Esophagus squamous epithelium (tissue), 5 donors: Measurements from ENCODE around the gene HEY2. TPM values are rescaled to one million over a fixed set of nuclear protein-coding genes. Genes with fewer than 3 reads are reported as not detected.

Experiments
- DNase-seq: peaks from one replicate; lab custom pipeline; 2025; lab: John Stamatoyannopoulos, UW
- H3K27ac ChIP-seq, 4 donors: fragments of 200-600 bp; sonication (generic); one replicate each; pipeline ENCODE4 v1.5.1; 2016 to 2019; ENCODE audit warnings: mild to moderate bottlenecking in 1 of 4
- H3K27me3 ChIP-seq, 4 donors: fragments of 200-600 bp; sonication (generic); 1 replicate in 3 of 4; 2 replicates in 1 of 4; pipeline versions ENCODE4 v1.5.1 to v1.6.0; 2017 to 2021; ENCODE audit warnings: antibody characterized with exemption in 1 of 4
- H3K36me3 ChIP-seq, 3 donors: fragments of 200-600 bp; sonication (generic); one replicate each; pipeline ENCODE4 v1.5.1; 2016 to 2019
- H3K4me1 ChIP-seq, 3 donors: fragments of 200-600 bp; sonication (generic); one replicate each; pipeline ENCODE4 v1.5.1; 2017 to 2019
- H3K4me3 ChIP-seq, 4 donors: fragments of 200-600 bp; sonication (generic); 1 replicate in 3 of 4; 2 replicates in 1 of 4; pipeline ENCODE4 v1.5.1; 2016 to 2019; ENCODE audit warnings: mild to moderate bottlenecking in 2 of 4, moderate library complexity in 1 of 4
- H3K9me3 ChIP-seq, 3 donors: fragments of 200-600 bp; sonication (generic); one replicate each; pipeline ENCODE4 v1.5.1; 2016 to 2019
- CTCF ChIP-seq, 6 experiments: fragments of 450-650 bp in 4 of 6; fragments of 200-600 bp in 2 of 6; sonication (generic) in 2 of 6; IDR thresholded peaks; one replicate each; pipeline ENCODE4 v1.5.1; 2016 to 2019; ENCODE audit warnings: antibody characterized with exemption in 6 of 6, mild to moderate bottlenecking in 4 of 6, moderate library complexity in 4 of 6
- POLR2A ChIP-seq, 4 donors: fragments of 450-650 bp; IDR thresholded peaks; one replicate each; pipeline ENCODE4 v1.6.1; 2017; ENCODE audit warnings: antibody characterized with exemption in 4 of 4, mild to moderate bottlenecking in 4 of 4, moderate library complexity in 3 of 4
- WGBS, 2 donors: methylation state at CpG; one replicate each; pipeline ENCODE4 v1.1.5; 2018; 5-methylcytosine and 5-hydroxymethylcytosine counted together
- intact Hi-C: fragments of 100-400 bp; cut with DNase I; formaldehyde crosslinking; loops from one replicate; pipeline ENCODE4 v1.15.0; 2022
- total RNA-seq, 4 donors: library from RNA; depleted of rRNA; stranded (reverse); fragments of >200 nt; gene quantifications; one replicate each; pipeline ENCODE4 v1.1.0, GENCODE V29; 2016
- donor health status: DM: yes; HTN: yes; CAD: no.

The HEY2 gene
- total RNA-seq, 4 donors from 2014 or later: 0.61 to 2.8 (median 1.3) TPM; not detected in 1

GRCh38 chr6:125780540-125781313 is 31.3 kb downstream of the HEY2 start:
- no peaks in the 10 kb centered on the region for H3K9me3 ChIP-seq
- no peak for DNase-seq
- TF ChIP-seq CTCF (IDR thresholded peaks at IDR 0.05): no peak
- peak in 3 of 4 donors; percentile 43 to 60 (median 59) for TF ChIP-seq POLR2A (IDR thresholded peaks at IDR 0.05)
- H3K27me3 ChIP-seq: no peaks in the 10 kb centered on the region
- H3K4me1 ChIP-seq: peaks cover 0 to 19% (median 0%) of the 10 kb centered on the region in 3 donors
- H3K36me3 ChIP-seq: no peaks in the 10 kb centered on the region
- peak overlapping the region; percentile 41 to 87 (median 70) for H3K4me3 ChIP-seq
- intact Hi-C loops: loop anchor here (5.0 kb wide), 1 partner anchor 177 kb away; the partner anchor contains the start of gene HINT3
- WGBS, 2 donors: 0% methylated on average over 28 of the region's 28 CpGs
- peak overlapping the region; percentile 90 to 98 (median 96) for H3K27ac ChIP-seq

- no peak for DNase-seq
- H3K27me3 ChIP-seq: no peaks in the 10 kb centered on the region
- intact Hi-C loops: loop anchor here (5.0 kb wide), 1 partner anchor 176 kb away; the partner anchor contains the start of gene HINT3
- no peak for TF ChIP-seq POLR2A (IDR thresholded peaks at IDR 0.05)
- no peak for TF ChIP-seq CTCF (IDR thresholded peaks at IDR 0.05)
- no peaks in the 10 kb centered on the region for H3K9me3 ChIP-seq
- no peaks in the 10 kb centered on the region for H3K36me3 ChIP-seq
- peak overlapping the region; percentile 41 to 87 (median 70) for H3K4me3 ChIP-seq
- H3K27ac ChIP-seq: peak overlapping the region; percentile 90 to 98 (median 96)
- WGBS, 2 donors: 0% methylated on average over 3 of the region's 3 CpGs
- peaks cover 0 to 19% (median 0%) of the 10 kb centered on the region in 3 donors for H3K4me1 ChIP-seq
Measured at GRCh38 chr6:125781314-125781868, 32.0 kb downstream of the HEY2 start.

- peak overlapping the region in 1 of 4 donors; percentile 59 for H3K27ac ChIP-seq
- intact Hi-C loops: loop anchor here (5.0 kb wide), 1 partner anchor 173 kb away; the partner anchor contains the start of gene HINT3
- peaks cover 3 to 29% (median 7%) of the 10 kb centered on the region in 3 donors for H3K4me1 ChIP-seq
- no peaks in the 10 kb centered on the region for H3K36me3 ChIP-seq
- no peaks in the 10 kb centered on the region for H3K9me3 ChIP-seq
- DNase-seq: no peak
- H3K27me3 ChIP-seq: no peaks in the 10 kb centered on the region
- TF ChIP-seq CTCF (IDR thresholded peaks at IDR 0.05) (no peak), POLR2A (IDR thresholded peaks at IDR 0.05) (no peak)
- 33 to 52% methylated on average over 2 of the region's 2 CpGs for WGBS, 2 donors
- H3K4me3 ChIP-seq: no peak overlapping the region
Measured at GRCh38 chr6:125784365-125784764, 34.9 kb downstream of the HEY2 start.

GRCh38 chr6:125787791-125788190 is 38.4 kb downstream of the HEY2 start:
- no peak overlapping the region for H3K4me3 ChIP-seq
- WGBS, 2 donors: 35 to 47% methylated on average over 2 of the region's 2 CpGs
- H3K4me1 ChIP-seq: peaks cover 9 to 43% (median 20%) of the 10 kb centered on the region in 3 donors
- no peaks in the 10 kb centered on the region for H3K27me3 ChIP-seq
- DNase-seq: no peak
- H3K9me3 ChIP-seq: no peaks in the 10 kb centered on the region
- H3K36me3 ChIP-seq: no peaks in the 10 kb centered on the region
- H3K27ac ChIP-seq: no peak overlapping the region
- TF ChIP-seq CTCF (IDR thresholded peaks at IDR 0.05) (peak in 1 of 6 experiments; percentile 14), POLR2A (IDR thresholded peaks at IDR 0.05) (no peak)
- intact Hi-C loops: no loop called here

- Histone ChIP-seq H3K9me3 (no peaks in the 10 kb centered on the region), H3K27ac (peak overlapping the region; percentile 93 to 97 (median 96)), H3K27me3 (no peaks in the 10 kb centered on the region), H3K36me3 (no peaks in the 10 kb centered on the region), H3K4me1 (peaks cover 15 to 56% (median 31%) of the 10 kb centered on the region in 3 donors), H3K4me3 (no peak overlapping the region)
- intact Hi-C loops: no loop called here
- WGBS, 2 donors: 50 to 79% methylated on average over 1 of the region's 1 CpG
- TF ChIP-seq CTCF (IDR thresholded peaks at IDR 0.05): no peak
- DNase-seq: no peak
Measured at GRCh38 chr6:125789167-125789566, 39.7 kb downstream of the HEY2 start.
